ENCODE measurements around the gene KIF12. TPM values are rescaled to one million over a fixed set of nuclear protein-coding genes. Genes with fewer than 3 reads are reported as not detected.
A peak's percentile ranks its signal among the peaks of the same experiment; 100 is the strongest.

Gene KIF12
- total and polyA plus RNA-seq, 2 of the 13 experiments (the other 11 are each of a cell fraction or from before 2014, with no cell fraction given), result 1.8 to 12.5 TPM

DNA sequence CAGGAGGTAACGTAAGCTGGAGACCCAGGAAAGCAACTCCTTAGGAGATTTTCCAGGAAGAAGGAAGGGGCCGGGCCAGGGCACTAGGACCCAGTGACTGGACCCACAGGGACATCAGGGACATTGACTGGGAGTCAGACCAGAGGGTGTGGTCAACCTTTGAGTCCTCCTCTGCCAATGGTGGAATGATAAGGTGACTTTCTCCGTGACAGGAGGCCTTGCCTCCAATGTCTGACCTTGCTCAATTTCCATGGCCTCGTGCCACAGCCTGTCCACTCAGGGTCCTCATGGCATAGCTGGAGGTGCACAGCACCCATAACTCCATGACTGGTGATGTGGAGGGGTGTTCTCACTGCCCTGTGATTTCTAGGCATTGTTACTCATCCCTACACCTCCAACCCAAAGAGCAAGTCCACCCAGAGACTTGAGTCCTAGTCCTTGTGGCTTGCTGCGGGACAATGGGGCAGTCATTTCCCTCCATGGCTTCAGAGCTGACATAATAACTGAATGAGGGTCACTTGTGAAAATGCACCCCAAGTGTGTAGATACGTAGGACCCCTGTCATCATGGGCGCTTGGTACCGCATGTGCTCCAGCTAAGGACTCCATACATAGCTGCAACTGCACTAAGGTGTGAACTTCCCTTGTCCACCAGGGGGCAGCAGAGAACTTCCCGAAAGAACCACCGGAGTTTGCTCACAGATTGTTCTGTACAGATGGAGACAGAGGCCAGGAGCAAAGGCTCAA is 16.9 kb downstream of the KIF12 start (continued):
- TF ChIP-seq, protein P1, sequence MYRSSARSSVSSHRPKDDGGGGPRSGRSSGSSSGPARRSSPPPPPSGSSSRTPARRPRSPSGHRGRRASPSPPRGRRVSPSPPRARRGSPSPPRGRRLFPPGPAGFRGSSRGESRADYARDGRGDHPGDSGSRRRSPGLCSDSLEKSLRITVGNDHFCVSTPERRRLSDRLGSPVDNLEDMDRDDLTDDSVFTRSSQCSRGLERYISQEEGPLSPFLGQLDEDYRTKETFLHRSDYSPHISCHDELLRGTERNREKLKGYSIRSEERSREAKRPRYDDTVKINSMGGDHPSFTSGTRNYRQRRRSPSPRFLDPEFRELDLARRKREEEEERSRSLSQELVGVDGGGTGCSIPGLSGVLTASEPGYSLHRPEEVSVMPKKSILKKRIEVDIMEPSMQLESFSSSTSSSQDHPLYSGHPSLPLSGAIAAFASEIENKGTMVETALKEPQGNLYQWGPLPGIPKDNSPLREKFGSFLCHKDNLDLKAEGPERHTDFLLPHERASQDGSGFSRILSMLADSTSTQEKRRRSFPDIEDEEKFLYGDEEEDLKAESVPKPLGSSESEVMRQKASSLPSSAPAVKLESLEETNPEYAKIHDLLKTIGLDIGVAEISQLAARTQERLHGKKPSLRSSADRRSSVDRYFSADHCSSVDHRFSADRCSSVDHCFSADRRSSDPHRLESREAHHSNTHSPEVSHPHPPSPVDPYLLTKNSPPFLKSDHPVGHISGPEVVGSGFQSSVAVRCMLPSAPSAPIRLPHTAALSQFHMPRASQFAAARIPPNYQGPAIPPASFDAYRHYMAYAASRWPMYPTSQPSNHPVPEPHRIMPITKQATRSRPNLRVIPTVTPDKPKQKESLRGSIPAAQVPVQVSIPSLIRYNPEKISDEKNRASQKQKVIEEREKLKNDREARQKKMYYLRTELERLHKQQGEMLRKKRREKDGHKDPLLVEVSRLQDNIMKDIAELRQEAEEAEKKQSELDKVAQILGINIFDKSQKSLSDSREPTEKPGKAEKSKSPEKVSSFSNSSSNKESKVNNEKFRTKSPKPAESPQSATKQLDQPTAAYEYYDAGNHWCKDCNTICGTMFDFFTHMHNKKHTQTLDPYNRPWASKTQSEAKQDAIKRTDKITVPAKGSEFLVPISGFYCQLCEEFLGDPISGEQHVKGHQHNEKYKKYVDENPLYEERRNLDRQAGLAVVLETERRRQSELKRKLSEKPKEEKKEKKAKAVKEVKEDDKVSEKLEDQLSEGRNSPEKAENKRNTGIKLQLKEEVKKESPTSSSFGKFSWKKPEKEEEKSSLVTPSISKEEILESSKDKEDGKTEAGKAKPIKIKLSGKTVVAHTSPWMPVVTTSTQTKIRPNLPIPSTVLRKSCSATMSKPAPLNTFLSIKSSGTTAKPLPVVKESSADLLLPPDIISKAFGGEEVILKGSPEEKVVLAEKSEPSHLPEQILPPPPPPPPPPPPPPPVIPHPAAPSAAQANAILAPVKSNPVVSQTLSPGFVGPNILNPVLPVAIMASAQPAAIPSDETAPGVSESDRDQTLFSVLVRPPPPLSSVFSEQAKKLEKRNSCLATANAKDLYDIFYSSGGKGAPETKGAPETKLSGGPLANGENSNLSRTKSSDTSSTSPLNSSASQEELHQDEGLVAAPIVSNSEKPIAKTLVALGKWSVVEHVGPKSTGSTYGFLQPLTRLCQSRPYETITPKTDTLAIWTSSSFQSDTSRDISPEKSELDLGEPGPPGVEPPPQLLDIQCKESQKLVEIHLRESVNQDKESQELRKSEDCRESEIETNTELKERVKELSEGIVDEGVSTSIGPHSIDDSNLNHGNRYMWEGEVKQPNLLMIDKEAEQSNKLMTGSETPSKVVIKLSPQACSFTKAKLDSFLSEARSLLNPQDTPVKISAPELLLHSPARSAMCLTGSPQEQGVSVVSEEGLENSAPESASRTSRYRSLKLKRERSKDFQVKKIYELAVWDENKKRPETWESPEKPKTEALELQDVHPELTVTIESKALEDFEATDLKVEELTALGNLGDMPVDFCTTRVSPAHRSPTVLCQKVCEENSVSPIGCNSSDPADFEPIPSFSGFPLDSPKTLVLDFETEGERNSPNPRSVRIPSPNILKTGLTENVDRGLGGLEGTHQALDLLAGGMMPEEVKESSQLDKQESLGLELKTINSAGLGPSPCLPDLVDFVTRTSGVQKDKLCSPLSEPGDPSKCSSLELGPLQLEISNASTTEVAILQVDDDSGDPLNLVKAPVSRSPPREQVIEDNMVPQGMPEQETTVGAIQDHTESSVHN (CRISPR knock-in tag; IDR thresholded peaks at IDR 0.05), result peak; percentile 73
- TF ChIP-seq MYC (CRISPR knock-in tag; IDR thresholded peaks at IDR 0.05; ENCODE audit: borderline replicate concordance), result peak; percentile 96
- no peak for TF ChIP-seq ZNF468 (CRISPR knock-in tag; IDR thresholded peaks at IDR 0.05)
- TF ChIP-seq, protein P2, sequence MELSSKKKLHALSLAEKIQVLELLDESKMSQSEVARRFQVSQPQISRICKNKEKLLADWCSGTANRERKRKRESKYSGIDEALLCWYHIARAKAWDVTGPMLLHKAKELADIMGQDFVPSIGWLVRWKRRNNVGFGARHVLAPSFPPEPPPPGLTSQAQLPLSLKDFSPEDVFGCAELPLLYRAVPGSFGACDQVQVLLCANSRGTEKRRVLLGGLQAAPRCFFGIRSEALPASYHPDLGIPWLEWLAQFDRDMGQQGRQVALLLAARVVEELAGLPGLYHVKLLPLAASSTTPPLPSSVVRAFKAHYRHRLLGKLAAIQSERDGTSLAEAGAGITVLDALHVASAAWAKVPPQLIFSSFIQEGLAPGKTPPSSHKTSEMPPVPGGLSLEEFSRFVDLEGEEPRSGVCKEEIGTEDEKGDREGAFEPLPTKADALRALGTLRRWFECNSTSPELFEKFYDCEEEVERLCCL (CRISPR knock-in tag; IDR thresholded peaks at IDR 0.05; ENCODE audit: borderline replicate concordance), result 0 out of 2 replicates have a peak, but pooled peaks have one; percentile 45
- 0 out of 2 replicates have a peak, but pooled peaks have one; percentile 43 for TF ChIP-seq MBNL3 (CRISPR knock-in tag; conservative IDR thresholded peaks at IDR 0.05)
- peak; percentile 84; the same call in 1 of the 2 replicates for TF ChIP-seq NAIF1 (CRISPR knock-in tag; IDR thresholded peaks at IDR 0.05; ENCODE audit: borderline replicate concordance)
- no peak for TF ChIP-seq NR2F2 (IDR thresholded peaks at IDR 0.05; ENCODE audit: borderline replicate concordance, low read depth)
- no peak for TF ChIP-seq SP2 (CRISPR knock-in tag; IDR thresholded peaks at IDR 0.05)
- no peak for TF ChIP-seq ZNF30 (CRISPR knock-in tag; IDR thresholded peaks at IDR 0.05)
- TF ChIP-seq REPIN1 (CRISPR knock-in tag; IDR thresholded peaks at IDR 0.05; ENCODE audit: borderline replicate concordance, low read depth), result peak; percentile 91
- TF ChIP-seq PHF21A (CRISPR knock-in tag; IDR thresholded peaks at IDR 0.05), result no peak
- no peak; the same call in 1 of the 2 replicates for TF ChIP-seq ZNF7 (CRISPR knock-in tag; IDR thresholded peaks at IDR 0.05)
- TF ChIP-seq, protein P3, sequence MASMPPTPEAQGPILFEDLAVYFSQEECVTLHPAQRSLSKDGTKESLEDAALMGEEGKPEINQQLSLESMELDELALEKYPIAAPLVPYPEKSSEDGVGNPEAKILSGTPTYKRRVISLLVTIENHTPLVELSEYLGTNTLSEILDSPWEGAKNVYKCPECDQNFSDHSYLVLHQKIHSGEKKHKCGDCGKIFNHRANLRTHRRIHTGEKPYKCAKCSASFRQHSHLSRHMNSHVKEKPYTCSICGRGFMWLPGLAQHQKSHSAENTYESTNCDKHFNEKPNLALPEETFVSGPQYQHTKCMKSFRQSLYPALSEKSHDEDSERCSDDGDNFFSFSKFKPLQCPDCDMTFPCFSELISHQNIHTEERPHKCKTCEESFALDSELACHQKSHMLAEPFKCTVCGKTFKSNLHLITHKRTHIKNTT (CRISPR knock-in tag; IDR thresholded peaks at IDR 0.05), result no peak
- peak; percentile 73 for TF ChIP-seq RXRB (CRISPR knock-in tag; IDR thresholded peaks at IDR 0.05; ENCODE audit: borderline replicate concordance)
- TF ChIP-seq, protein P4, sequence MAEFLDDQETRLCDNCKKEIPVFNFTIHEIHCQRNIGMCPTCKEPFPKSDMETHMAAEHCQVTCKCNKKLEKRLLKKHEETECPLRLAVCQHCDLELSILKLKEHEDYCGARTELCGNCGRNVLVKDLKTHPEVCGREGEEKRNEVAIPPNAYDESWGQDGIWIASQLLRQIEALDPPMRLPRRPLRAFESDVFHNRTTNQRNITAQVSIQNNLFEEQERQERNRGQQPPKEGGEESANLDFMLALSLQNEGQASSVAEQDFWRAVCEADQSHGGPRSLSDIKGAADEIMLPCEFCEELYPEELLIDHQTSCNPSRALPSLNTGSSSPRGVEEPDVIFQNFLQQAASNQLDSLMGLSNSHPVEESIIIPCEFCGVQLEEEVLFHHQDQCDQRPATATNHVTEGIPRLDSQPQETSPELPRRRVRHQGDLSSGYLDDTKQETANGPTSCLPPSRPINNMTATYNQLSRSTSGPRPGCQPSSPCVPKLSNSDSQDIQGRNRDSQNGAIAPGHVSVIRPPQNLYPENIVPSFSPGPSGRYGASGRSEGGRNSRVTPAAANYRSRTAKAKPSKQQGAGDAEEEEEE (CRISPR knock-in tag; IDR thresholded peaks at IDR 0.05; ENCODE audit: borderline replicate concordance), result no peak
- TF ChIP-seq ZFP82 (CRISPR knock-in tag; IDR thresholded peaks at IDR 0.05; ENCODE audit: borderline replicate concordance), result peak; percentile 68; the same call in 1 of the 2 replicates
